DND-41 (cell line): ENCODE results near the gene CDHR1.

Experiments
- EZH2 ChIP-seq: IDR thresholded peaks from 3 replicates; pipeline ENCODE4 v1.6.1; 2012; ENCODE audit warnings: borderline replicate concordance, low read depth, mild to moderate bottlenecking, moderate library complexity, low read length, inconsistent platforms; ENCODE audit not compliant: severe bottlenecking
- TF ChIP-seq, protein P1 (sequence below): IDR thresholded peaks from 2 replicates; pipeline ENCODE4 v1.5.1; 2012; ENCODE audit warnings: borderline replicate concordance, low read length, moderate library complexity, mild to moderate bottlenecking; ENCODE audit not compliant: poor library complexity, severe bottlenecking; ENCODE audit errors: extremely low read depth

DNA sequence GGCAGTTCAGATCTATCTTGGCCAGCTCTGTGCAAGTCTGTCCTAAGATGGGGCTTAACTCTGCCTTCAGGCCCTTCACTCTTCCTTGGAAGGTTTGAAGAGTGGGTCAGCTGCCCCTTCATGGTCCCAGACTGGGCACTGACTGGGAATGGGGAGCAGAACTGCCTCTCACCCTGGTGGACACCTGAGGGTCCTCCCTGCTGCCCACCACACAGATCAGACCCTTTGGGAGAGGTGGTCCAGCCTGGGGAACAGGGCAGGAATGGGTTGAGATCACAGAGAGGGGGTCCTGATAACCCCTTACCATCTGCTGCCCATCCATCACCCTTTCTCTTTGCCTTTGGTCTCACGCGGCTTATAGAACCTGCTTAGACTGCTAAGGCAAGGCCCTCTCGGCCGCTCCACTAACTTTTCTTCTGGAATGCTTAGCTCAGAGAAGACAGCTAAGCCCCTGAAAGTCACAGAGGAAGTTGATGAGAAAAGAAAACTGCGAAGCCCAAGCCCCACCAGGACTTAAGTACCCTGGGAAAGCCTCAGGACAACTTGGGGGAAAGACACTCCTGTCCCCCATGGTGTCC is 402 bp upstream of the CDHR1 start:
- no peak for TF ChIP-seq EZH2
- TF ChIP-seq, protein P1, sequence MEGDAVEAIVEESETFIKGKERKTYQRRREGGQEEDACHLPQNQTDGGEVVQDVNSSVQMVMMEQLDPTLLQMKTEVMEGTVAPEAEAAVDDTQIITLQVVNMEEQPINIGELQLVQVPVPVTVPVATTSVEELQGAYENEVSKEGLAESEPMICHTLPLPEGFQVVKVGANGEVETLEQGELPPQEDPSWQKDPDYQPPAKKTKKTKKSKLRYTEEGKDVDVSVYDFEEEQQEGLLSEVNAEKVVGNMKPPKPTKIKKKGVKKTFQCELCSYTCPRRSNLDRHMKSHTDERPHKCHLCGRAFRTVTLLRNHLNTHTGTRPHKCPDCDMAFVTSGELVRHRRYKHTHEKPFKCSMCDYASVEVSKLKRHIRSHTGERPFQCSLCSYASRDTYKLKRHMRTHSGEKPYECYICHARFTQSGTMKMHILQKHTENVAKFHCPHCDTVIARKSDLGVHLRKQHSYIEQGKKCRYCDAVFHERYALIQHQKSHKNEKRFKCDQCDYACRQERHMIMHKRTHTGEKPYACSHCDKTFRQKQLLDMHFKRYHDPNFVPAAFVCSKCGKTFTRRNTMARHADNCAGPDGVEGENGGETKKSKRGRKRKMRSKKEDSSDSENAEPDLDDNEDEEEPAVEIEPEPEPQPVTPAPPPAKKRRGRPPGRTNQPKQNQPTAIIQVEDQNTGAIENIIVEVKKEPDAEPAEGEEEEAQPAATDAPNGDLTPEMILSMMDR, result no peak
